HG03575 (cell line): ENCODE data around the gene RCC1.
"Not testable (repeated sequence)": the region's sequence is repeated elsewhere in the genome, so short reads cannot be mapped to it uniquely, and the experiment has no call there.

ENCODE experiments used
- ATAC-seq: cut with Tn5 transposase; IDR thresholded peaks from one replicate; pipeline ENCODE4 v1.9.1; 2021; ENCODE audit not compliant: unreplicated experiment, insufficient number of reproducible peaks, low FRiP score; ENCODE audit errors: extremely low read depth

Gene RCC1

DNA sequence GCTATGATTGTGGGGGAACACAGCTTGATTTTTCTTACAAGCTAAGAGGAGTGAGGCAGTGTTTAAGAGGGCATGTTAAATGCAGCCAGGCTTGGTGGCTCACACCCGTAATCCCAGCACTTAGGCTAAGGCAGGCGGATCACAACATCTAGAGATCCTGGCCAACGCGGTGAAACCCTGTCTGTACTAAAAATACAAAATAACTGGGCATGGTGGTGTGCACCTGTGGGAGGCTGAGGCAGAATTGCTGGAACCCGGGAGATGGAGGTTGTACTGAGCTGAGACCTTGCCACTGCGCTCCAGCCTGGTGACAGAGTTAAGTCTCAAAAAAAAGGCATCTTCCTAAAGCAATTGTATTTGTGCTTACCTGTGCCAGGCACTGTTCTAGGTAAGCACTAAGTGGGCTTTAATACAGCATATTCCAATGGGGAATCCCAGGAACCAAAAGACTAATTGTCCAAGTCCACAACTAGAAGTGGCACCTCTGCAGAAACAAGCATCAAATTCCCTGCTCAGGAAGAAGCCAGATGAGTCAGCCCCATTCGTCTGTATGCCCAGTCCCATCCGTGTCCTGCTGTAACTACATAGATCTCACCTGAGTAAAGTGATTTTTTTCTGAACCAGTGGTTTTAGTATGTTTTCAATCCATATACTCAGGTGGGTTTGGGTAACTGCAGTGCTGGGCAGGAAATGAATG, 4.6 kb downstream of the RCC1 start:
- no peak for ATAC-seq

GRCh38 chr1:28510970-28511440, 5.2 kb downstream of the RCC1 start:
- ATAC-seq: no peak

DNA sequence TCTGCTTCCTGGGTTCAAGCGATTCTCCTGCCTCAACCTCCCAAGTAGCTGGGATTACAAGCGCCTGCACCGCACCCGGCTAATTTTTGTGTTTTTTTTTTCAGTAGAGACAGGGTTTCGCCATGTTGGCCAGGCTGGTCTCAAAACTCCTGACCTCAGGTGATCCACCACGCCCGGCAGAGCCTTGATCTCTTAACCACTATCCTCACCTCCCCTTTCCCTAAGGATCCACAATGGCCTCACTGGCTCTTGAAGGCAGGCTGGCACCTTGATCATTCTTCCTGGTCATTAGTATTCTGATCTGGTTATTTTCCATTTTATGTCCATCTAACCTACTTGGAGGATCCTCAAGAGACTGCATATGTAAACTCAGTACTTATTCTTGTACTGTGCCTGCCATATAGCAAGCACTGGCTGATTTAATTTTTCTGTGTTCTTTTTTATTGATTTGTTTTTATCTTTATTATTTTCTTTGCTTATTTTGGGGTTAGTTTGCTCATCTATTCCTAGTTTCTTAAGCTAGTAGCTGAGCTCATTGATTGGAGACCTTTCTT, 6.3 kb downstream of the RCC1 start:
- no peak for ATAC-seq

- ATAC-seq: not testable (repeated sequence)
These were observed 8.6 kb downstream of the RCC1 start for GRCh38 chr1:28514445-28514933.

DNA sequence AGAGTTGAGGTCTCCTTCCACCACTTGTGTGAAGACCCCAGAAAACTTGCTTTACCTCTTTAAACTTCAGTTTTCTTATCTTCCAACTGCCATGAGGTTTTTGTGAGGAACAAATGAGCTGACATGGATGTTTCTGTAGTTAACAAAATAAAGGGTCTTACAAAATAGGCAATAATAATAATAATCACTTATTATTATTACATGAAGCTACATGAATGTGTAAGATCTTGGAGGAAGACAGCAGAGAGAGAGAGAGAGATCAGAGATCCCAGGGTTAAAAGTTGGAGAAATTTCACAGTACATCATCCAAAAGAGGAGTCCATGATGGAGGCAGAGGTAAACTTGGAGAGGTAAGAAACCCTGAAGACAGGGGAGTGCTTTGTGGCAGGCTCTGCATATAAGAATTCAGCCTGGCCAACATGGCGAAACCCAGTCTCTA, 10.7 kb downstream of the RCC1 start:
- no peak for ATAC-seq

DNA sequence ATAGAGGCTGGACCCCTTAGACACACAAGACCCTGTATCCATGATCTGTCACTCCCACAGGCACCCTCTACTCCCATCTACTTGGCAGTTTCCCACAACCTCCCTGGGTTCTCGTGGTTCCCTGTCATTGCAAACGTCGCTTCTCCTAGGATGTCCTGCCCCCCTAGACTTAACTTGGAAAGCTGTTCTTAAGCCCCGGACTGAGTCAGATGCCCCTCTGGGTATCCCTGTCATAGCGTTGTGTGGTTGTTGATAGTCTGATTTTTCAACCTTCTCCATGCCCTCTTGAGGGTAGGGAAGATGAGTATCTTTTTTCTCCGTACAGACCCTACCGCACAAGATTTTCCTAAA, 11.8 kb downstream of the RCC1 start:
- ATAC-seq: no peak

- no peak for ATAC-seq
These were observed 12.3 kb downstream of the RCC1 start for GRCh38 chr1:28518000-28518744.

DNA sequence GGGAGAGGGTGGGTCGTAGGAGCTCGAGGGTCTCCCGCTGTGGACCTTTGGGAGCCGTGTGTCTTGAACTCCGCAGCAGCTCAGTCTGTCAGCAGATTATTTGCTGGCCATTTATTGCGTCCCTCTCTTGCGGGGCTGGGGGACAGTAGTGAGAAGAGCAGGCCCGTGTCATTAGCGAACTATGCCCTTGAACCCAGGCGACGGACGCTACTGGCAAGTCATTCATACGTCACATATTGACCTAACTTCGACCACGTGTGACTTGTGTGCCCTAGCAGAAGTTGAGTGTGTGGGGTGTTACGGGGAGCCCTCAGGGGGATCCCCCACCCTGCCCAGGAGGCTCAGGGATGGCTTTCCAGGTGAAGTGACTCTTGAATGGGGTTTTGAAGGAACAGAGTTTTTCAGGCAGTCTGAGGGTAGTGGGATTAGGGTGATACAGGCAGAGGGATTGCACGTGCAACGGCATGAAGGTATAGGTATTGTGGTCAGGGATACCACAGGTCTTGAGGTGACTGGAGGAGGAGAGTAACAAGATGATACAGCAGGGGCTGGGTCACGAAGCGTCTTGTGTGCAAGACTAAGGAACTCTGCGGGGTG, 13.0 kb downstream of the RCC1 start:
- ATAC-seq: no peak

GRCh38 chr1:28519946-28520725, 14.3 kb downstream of the RCC1 start:
- ATAC-seq: no peak

DNA sequence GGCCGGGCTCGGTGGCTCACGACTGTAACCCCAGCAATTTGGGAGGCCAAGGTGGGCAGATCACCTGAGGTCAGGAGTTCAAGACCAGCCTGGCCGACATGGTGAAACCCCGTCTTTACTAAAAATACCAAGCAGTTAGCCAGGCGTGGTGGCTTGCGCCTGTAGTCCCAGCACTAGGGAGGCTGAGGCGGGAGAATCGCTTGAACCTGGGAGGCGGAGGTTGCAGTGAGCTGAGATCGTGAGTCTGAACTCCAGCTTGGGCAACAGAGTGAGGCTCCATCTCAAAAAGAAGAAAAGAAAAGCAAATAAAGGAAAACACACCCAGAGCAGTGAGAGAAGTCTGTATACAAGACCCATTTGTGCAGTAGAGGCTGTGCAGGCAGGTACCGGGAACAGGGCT, 15.0 kb downstream of the RCC1 start:
- ATAC-seq: not testable (repeated sequence)

DNA sequence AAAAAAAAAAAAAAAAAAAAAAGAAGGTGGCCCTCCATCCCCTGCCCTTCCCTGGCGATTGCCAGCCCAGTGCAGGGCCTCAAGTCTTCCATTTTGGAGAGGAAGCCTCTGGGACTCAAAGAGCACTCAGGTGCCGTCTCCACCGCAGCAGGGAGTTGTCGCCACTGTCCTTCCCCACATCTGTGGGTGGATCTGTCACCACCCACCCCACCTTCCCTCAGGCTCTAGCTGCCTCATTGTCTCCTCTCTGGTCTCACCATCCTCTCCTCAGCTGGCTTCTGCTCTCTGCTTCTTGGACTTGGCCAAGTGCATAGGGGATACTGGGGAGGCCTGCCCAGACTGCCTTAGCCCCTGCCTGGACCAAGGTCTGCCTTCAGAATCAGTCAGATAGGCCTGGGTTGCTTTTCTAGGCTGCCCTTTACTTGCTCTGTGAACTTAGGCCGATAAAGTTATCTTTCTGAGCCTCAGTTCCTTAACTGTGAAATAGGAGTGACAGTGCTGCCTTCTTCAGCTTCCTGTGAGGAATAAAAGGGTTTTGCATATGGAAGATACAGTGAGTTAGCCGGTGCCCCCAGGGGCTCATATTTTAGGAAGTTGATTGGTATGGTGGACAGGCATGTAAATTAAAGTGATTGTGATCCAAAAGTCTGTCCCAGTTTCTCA, 15.8 kb downstream of the RCC1 start:
- no peak for ATAC-seq

DNA sequence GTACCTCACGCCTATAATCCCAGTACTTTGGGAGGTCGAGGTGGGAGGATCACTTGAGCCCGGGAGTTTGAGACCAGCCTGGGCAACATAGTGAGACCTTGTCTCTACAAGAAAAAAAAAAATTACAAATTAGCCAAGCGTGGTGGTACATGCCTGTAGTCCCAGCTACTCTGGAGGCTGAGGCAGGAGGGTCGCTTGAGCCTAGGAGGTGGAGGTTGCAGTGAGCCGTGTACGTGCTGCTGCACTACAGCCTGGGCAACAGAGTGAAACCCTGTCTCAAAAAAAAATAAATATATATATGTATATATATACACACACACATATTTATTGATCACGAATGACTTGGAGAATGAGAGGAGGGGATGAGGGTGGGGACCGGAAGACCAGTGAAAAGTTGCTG, 16.7 kb downstream of the RCC1 start:
- not testable (repeated sequence) for ATAC-seq

DNA sequence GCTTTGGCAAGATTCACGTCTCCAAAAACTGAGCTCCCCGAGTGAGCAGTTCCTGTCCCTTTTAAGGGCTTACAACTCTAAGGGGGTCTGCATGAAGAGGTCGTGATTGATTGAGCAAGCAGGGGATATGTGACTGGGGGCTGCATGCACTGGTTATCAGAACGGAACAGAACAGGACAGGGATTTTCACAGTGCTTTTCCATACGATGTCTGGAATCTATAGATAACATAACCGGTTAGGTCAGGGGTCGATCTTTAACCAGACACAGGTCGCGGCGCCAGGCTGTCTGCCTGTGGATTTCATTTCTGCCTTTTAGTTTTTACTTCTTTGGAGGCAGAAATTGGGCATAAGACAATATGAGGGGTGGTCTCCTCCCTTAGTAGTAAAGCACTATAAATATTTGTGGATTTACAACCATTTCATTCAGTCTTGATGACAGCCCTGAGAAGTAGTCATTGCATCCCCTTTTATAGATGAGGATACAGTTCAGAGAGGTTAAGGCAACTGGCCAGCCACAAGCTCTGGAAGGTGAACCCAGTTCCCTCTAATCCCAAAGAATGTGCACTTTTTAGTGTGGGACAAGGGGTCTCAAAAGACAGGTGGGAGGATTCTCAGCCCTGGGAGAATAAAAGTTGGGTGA, 19.3 kb downstream of the RCC1 start:
- ATAC-seq: not testable (repeated sequence)

GRCh38 chr1:28526886-28527285, 21.0 kb downstream of the RCC1 start:
- no peak for ATAC-seq

GRCh38 chr1:28530456-28530855, 24.6 kb downstream of the RCC1 start:
- ATAC-seq: no peak

GRCh38 chr1:28534671-28535070, 28.8 kb downstream of the RCC1 start:
- ATAC-seq: no peak

DNA sequence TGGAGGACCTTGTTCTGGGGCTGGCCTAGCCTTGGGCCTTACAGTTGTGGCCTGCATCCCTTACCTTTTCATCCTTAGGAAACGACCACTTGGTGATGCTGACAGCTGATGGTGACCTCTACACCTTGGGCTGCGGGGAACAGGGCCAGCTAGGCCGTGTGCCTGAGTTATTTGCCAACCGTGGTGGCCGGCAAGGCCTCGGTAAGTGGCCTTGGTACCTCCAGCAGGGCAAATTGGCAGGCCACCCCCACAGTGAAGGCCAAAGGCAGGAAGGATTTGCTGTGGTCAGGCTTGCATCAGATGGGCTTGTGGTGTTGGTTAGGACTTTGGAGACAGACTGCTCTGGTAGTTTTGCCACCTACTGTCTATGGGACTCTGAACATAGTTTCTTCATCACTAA, 29.3 kb downstream of the RCC1 start:
- ATAC-seq: no peak
